T follicular helper cell (primary cell): ENCODE measurements around the gene ARHGEF16.

Source experiments
- DNase-seq: peaks from one replicate; pipeline ENCODE4 v3.0.0-alpha.2; 2020; ENCODE audit warnings: low read depth

Gene ARHGEF16

DNA sequence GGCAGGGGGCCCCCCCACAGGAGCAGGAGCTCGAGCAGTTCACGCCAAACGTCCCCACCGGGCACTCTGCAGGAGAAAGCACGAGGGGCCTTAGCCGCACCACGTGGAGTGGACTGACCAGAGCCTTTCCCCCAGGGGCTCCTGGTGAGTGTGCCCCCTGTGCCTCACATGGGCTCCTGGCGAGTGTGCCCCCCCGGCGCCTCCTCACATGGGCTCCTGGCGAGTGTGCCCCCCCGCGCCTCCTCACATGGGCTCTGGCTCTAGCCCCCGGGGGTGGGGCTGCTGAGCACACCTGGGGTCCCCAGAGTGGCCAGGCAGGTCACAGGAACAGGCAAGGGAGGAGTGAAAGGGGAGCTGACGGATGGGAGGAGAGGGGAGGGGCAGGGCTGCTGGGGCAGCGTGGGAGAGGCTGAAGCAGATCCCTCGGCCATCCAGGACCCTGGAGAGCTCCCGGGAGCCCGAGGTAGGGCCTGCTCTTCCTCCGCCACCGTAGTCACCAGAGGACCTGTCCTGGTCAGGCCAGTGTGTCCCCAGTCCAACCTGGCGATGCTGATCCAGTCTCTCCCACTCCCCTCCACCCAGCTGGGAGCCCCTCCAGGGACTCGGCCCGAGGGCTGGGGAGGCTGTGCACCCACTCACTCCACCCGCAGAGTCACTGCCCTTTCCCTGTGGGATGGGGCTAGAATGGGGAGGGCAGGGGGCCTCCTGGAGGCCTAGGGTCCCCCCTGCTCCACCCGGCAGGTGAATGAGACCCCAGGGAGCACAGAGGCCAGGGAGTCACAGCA, 47.6 kb downstream of the ARHGEF16 start:
- DNase-seq: no peak

GRCh38 chr1:3502641-3503524, 48.4 kb downstream of the ARHGEF16 start:
- no peak for DNase-seq

GRCh38 chr1:3503525-3503886, 49.0 kb downstream of the ARHGEF16 start:
- no peak for DNase-seq

- no peak for DNase-seq
Measured at GRCh38 chr1:3504151-3504821, 49.8 kb downstream of the ARHGEF16 start.

GRCh38 chr1:3504822-3505153, 50.3 kb downstream of the ARHGEF16 start:
- no peak for DNase-seq

DNA sequence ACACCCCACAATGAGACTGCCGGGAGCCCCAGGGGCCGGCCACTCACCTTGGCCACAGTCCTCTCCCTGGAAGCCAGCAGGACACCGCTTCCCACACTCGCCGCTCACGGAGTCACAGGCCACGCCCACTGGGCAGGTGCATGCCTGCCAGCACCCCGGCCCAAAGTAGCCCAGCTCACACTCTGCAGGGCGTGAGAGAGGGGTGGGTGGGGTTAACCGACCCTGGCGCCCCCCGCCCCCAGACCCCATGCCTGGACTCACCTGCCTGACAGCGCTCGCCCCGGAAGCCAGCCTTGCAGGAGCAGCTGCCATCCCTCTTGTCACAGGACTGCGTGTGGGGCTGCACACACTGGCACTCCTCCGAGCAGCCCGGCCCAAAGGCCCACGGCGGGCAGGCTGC, 50.7 kb downstream of the ARHGEF16 start:
- DNase-seq: no peak

GRCh38 chr1:3506041-3506440, 51.6 kb downstream of the ARHGEF16 start:
- DNase-seq: no peak

DNA sequence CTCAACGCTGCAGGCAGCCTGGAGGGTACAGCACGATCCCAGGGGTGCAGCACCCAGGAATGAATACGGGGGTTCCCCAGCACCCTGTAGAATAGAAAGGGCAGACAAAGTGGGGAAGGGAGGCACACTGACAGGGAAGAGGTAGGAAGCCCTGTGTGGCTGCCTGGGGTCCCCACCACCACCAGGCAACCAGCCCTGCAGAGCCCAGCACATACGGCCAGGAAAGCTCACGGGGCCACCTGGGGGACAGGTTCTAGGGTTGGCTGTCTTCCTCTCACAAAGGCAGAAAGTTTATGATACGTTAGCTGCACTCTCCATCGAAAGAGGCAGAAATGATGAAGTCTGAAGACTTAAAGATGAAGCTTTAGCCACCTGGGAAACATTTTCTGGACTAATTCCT, 52.5 kb downstream of the ARHGEF16 start:
- no peak for DNase-seq

DNA sequence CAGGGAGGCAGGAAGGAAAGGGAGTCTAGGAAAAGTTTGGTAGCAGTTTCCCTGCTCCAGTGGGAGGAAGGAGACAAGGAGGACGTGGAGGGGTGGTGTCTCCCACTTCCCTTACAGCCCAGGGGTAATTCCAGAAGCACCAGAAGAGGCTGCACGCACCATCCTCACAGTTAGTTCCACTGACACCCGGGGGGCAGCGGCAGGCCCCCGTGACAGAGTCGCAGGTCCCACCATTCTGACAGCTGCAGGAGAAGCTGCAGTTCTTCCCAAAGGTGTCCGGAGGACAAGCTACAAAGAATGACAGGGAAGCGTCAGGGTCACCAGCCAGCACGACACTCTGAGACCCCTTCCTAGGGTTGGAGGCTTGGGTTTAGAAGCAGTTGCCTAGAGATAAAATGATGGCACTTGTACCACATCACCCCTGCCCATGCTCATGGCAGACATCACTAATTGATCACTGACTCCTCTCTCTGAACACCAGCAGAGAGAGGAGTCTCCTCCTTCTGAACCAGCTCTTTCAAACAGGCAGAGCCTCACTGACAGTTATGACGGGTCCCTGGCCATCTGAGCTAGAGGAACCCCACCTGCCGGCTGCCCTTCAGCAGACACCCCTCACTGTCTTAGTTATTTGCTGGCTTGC, 53.3 kb downstream of the ARHGEF16 start:
- no peak for DNase-seq

GRCh38 chr1:3508757-3509415, 54.4 kb downstream of the ARHGEF16 start:
- DNase-seq: no peak

- DNase-seq: no peak
Measured at GRCh38 chr1:3509721-3510120, 55.3 kb downstream of the ARHGEF16 start.

- no peak for DNase-seq
Measured at GRCh38 chr1:3510136-3510955, 55.9 kb downstream of the ARHGEF16 start.

DNA sequence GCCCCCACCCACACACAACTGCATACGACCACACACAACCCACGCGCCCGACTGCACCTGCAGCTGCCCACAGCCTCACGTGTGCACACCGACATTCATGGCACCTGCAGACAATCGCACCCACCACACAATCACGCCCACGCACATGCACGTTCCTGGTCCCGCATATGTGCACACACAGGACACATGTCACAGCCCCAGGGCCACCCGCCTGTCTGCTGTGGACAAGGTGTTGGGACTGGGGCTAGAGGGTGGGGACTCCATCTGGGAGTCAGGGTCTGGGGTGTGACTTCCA, 56.4 kb downstream of the ARHGEF16 start:
- no peak for DNase-seq

DNA sequence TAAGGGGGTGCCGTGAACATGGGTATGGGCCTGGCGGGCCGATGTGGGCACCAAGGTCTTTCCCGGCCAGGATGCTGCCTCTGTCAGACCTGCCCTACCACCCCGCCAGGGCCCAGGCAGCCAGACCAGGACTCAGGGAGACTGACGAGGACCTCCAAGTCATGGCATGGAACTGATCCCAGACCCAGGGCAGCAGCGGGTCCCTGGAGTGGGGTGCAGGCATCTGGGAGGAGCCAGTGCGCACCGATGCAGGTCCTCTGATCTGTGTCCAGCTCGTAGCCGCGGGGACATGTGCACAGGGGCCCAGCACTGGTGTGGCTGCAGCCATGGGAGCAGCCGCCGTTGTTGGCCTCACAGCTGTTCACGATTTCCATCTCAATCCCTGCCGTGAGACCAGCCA, 56.8 kb downstream of the ARHGEF16 start:
- no peak for DNase-seq

- DNase-seq: no peak
Measured at GRCh38 chr1:3511856-3512255, 57.4 kb downstream of the ARHGEF16 start.

GRCh38 chr1:3514404-3514803, 59.9 kb downstream of the ARHGEF16 start:
- no peak for DNase-seq

DNA sequence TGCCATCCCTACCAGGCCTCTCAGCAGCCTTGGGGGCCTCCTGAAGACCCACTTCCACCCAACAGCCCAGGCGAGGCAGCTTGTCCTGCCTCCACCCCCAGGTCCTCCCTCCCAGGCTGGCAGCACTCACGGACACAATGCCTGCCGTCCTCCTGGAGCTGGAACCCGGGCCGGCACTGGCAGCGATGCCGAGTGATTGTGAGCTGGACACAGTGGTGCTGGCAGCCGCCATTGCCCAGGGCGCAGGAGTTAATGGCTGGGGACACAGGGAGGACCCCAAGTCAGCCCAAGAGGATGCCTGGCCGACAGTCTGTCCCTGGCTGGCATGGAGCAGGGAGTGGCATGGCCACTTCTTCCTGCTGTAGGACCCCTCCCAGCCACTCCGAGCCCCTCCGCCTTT, 60.8 kb downstream of the ARHGEF16 start:
- DNase-seq: no peak

DNA sequence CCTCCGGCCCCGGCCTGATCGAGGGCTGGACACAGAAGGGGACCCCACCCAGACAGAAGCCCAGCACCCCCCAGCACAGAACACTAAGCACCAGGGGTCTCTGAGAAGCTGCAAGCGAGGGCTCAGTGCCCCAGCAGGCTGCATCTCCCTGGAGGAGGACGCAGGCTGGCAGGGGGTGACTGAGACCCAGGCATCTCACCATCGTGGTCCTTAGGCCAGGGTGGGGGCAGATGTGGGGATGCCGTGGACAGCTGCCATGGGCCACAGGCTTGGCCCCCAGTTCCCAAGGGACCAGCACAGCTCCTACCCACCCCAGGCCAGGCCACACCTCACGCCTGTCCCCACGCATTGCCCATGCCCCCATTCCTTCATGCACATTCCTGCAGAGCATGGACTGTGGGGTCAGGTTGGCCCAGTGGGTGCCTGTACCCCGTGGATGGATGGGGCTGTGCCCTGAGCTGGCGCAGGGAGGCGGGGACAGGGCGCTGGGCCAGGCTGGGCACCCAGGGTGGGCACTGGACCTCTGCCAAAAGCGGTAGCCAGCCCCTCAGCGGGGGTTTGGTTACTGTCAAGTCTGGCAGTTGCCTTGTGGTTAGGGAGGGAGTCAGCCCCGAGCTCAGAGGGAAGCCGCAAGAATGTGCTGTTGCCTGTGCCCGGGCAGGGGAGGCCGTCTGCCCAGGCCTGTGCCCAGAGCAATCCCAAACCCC, 61.5 kb downstream of the ARHGEF16 start:
- DNase-seq: no peak

GRCh38 chr1:3516481-3516869, 62.0 kb downstream of the ARHGEF16 start:
- DNase-seq: no peak

GRCh38 chr1:3516911-3517675, 62.6 kb downstream of the ARHGEF16 start:
- DNase-seq: no peak
